ENCODE data around the gene BCAR3. TPM values are rescaled to one million over a fixed set of nuclear protein-coding genes. Genes with fewer than 3 reads are reported as not detected.
A peak's percentile ranks its signal among the peaks of the same experiment; 100 is the strongest.

BCAR3 gene
- total RNA-seq, 1 donor from 2014 or later = 11.7 TPM

- H3K4me3 Mint-ChIP-seq = no peak overlapping the region
- peaks cover 12% of the 10 kb centered on the region for H3F3A ChIP-seq (ENCODE audit: low read depth)
- H3K4me1 ChIP-seq = peaks cover 33% of the 10 kb centered on the region
- no peak overlapping the region for H3K4me2 ChIP-seq
- TF ChIP-seq EZH2phosphoT487 (IDR thresholded peaks at IDR 0.05) (no peak), CTCF (IDR thresholded peaks at IDR 0.05) (no peak), EZH2 (IDR thresholded peaks at IDR 0.05) (no peak)
- H3K9me3 Mint-ChIP-seq = no peaks in the 10 kb centered on the region
- peaks cover 5% of the 10 kb centered on the region for H3K36me3 Mint-ChIP-seq
- no peaks in the 10 kb centered on the region for H3K79me2 ChIP-seq (ENCODE audit: low read depth)
- H3K9ac ChIP-seq = no peak overlapping the region
- no peak overlapping the region for H3K27ac Mint-ChIP-seq
- peaks cover 2% of the 10 kb centered on the region for H3K27me3 Mint-ChIP-seq (ENCODE audit: insufficient read depth, low read depth)
- H3K9me3 ChIP-seq (ENCODE audit: low read depth) = no peaks in the 10 kb centered on the region
- no peaks in the 10 kb centered on the region for H4K20me1 ChIP-seq (ENCODE audit: low read depth)
- H3K36me3 ChIP-seq = no peaks in the 10 kb centered on the region
- no peak overlapping the region for H3K4me3 ChIP-seq
- no peak overlapping the region for H2AFZ ChIP-seq (replicated peaks)
- no peak overlapping the region for H3K27ac ChIP-seq
- H3K27me3 ChIP-seq = no peaks in the 10 kb centered on the region
- DNase-seq (ENCODE audit: low spot score) = no peak
- H3K4me1 Mint-ChIP-seq = peaks cover 44% of the 10 kb centered on the region
These were observed 61.3 kb downstream of the BCAR3 start for GRCh38 chr1:93620172-93620840.

GRCh38 chr1:93619507-93620171 is 62.0 kb downstream of the BCAR3 start:
- no peak overlapping the region for H2AFZ ChIP-seq (replicated peaks)
- H3K36me3 ChIP-seq = no peaks in the 10 kb centered on the region
- H3K27me3 Mint-ChIP-seq (ENCODE audit: insufficient read depth, low read depth) = peaks cover 2% of the 10 kb centered on the region
- H3K4me1 ChIP-seq = peaks cover 33% of the 10 kb centered on the region
- no peak overlapping the region for H3K27ac ChIP-seq
- H4K20me1 ChIP-seq (ENCODE audit: low read depth) = no peaks in the 10 kb centered on the region
- no peaks in the 10 kb centered on the region for H3K79me2 ChIP-seq (ENCODE audit: low read depth)
- H3K9ac ChIP-seq = no peak overlapping the region
- DNase-seq (ENCODE audit: low spot score) = no peak
- no peak overlapping the region for H3K4me3 Mint-ChIP-seq
- H3K4me1 Mint-ChIP-seq = peaks cover 49% of the 10 kb centered on the region
- no peak overlapping the region for H3K4me2 ChIP-seq
- H3K36me3 Mint-ChIP-seq = peaks cover 5% of the 10 kb centered on the region
- H3K27ac Mint-ChIP-seq = peak overlapping the region; percentile 26
- no peaks in the 10 kb centered on the region for H3K27me3 ChIP-seq
- TF ChIP-seq EZH2phosphoT487 (IDR thresholded peaks at IDR 0.05) (no peak), CTCF (IDR thresholded peaks at IDR 0.05) (peak; percentile 7), EZH2 (IDR thresholded peaks at IDR 0.05) (no peak)
- no peak overlapping the region for H3K4me3 ChIP-seq
- H3K9me3 ChIP-seq (ENCODE audit: low read depth) = no peaks in the 10 kb centered on the region
- peaks cover 12% of the 10 kb centered on the region for H3F3A ChIP-seq (ENCODE audit: low read depth)
- H3K9me3 Mint-ChIP-seq = no peaks in the 10 kb centered on the region

- Histone ChIP-seq H4K20me1 (ENCODE audit: low read depth) (no peaks in the 10 kb centered on the region), H3K4me2 (peak overlapping the region; percentile 25), H3K9me3 (ENCODE audit: low read depth) (no peaks in the 10 kb centered on the region), H3K36me3 (no peaks in the 10 kb centered on the region), H3K4me3 (no peak overlapping the region), H3K27ac (no peak overlapping the region), H3K27me3 (no peaks in the 10 kb centered on the region), H3F3A (ENCODE audit: low read depth) (peaks cover 14% of the 10 kb centered on the region), H2AFZ (replicated peaks) (no peak overlapping the region), H3K4me1 (peaks cover 45% of the 10 kb centered on the region), H3K79me2 (ENCODE audit: low read depth) (no peaks in the 10 kb centered on the region), H3K9ac (no peak overlapping the region)
- Mint-ChIP-seq H3K36me3 (peaks cover 5% of the 10 kb centered on the region), H3K4me1 (peaks cover 60% of the 10 kb centered on the region), H3K27me3 (ENCODE audit: insufficient read depth, low read depth) (peaks cover 2% of the 10 kb centered on the region), H3K27ac (peak overlapping the region; percentile 78), H3K4me3 (no peak overlapping the region), H3K9me3 (no peaks in the 10 kb centered on the region)
- TF ChIP-seq EZH2 (IDR thresholded peaks at IDR 0.05) = no peak
- no peak for TF ChIP-seq CTCF (IDR thresholded peaks at IDR 0.05)
- TF ChIP-seq EZH2phosphoT487 (IDR thresholded peaks at IDR 0.05) = no peak
- DNase-seq (ENCODE audit: low spot score) = peak; percentile 33
These were observed 63.8 kb downstream of the BCAR3 start for GRCh38 chr1:93617670-93618499.
